Suprapubic skin (tissue), 4 donors: ENCODE results near the gene ABCA12.

Experiments
- CTCF ChIP-seq, 2 donors: fragments of 200-600 bp in 1 of 2; fragments of 450-650 bp in 1 of 2; sonication (generic) in 1 of 2; IDR thresholded peaks; one replicate each; pipeline ENCODE4 v1.5.1; 2016 to 2019; ENCODE audit warnings: antibody characterized with exemption in 2 of 2, mild to moderate bottlenecking in 1 of 2, moderate library complexity in 1 of 2
- EP300 ChIP-seq: sonication (generic); formaldehyde crosslinking; IDR thresholded peaks from one replicate; pipeline ENCODE4 v1.6.1; 2017; ENCODE audit warnings: antibody characterized with exemption
- POLR2A ChIP-seq, 2 donors: fragments of 450-650 bp; IDR thresholded peaks; one replicate each; pipeline ENCODE4 v1.6.1; 2017; ENCODE audit warnings: antibody characterized with exemption in 2 of 2, mild to moderate bottlenecking in 2 of 2, moderate library complexity in 2 of 2
- POLR2AphosphoS5 ChIP-seq, 3 donors: sonication (generic); formaldehyde crosslinking; IDR thresholded peaks; one replicate each; pipeline ENCODE4 v1.6.1; 2017; ENCODE audit warnings: antibody characterized with exemption in 3 of 3

GRCh38 chr2:215032153-215032552, 106.3 kb downstream of the ABCA12 start:
- TF ChIP-seq POLR2AphosphoS5 (IDR thresholded peaks at IDR 0.05) (no peak), POLR2A (IDR thresholded peaks at IDR 0.05) (no peak), CTCF (IDR thresholded peaks at IDR 0.05) (no peak), EP300 (no peak)
